A673 (cell line): Measurements from ENCODE around the gene TLE3.

Experiments used
- EZH2 ChIP-seq: fragments of 200-600 bp; sonication (generic); IDR thresholded peaks from 2 replicates; pipeline ENCODE4 v1.6.1; 2017; ENCODE audit warnings: borderline replicate concordance, low read depth, mild to moderate bottlenecking, mixed read lengths, antibody characterized with exemption, low read length; ENCODE audit not compliant: poor library complexity, severe bottlenecking
- TF ChIP-seq, protein P1 (sequence below): fragments of 300-800, 200-600 bp; sonication (generic); conservative IDR thresholded peaks from 2 replicates; pipeline ENCODE4 v1.5.1; 2017; ENCODE audit warnings: low read depth, mild to moderate bottlenecking, antibody characterized with exemption, low read length, moderate library complexity, mixed read lengths

DNA sequence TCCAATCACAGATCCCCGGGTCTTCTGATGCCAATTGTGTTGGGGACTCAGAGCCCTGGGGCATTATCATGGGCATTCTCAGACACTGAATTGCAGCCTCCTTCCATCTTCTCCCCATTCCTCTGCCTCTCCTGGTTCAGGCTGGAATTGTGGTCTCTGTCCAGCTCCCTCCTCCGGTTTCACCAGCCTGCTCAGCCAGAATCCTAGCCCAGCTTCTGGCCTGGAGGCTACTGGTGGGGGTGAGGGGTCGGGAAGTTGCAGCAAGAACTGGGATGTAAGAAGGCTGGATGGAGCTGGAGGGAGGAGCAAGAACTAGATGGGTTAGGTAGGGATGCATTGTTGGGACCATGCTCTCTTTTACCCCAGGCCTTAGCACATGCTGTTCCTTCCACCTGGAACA is 53.5 kb downstream of the TLE3 start:
- TF ChIP-seq, protein P1, sequence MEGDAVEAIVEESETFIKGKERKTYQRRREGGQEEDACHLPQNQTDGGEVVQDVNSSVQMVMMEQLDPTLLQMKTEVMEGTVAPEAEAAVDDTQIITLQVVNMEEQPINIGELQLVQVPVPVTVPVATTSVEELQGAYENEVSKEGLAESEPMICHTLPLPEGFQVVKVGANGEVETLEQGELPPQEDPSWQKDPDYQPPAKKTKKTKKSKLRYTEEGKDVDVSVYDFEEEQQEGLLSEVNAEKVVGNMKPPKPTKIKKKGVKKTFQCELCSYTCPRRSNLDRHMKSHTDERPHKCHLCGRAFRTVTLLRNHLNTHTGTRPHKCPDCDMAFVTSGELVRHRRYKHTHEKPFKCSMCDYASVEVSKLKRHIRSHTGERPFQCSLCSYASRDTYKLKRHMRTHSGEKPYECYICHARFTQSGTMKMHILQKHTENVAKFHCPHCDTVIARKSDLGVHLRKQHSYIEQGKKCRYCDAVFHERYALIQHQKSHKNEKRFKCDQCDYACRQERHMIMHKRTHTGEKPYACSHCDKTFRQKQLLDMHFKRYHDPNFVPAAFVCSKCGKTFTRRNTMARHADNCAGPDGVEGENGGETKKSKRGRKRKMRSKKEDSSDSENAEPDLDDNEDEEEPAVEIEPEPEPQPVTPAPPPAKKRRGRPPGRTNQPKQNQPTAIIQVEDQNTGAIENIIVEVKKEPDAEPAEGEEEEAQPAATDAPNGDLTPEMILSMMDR = no peak
- TF ChIP-seq EZH2 = no peak
